ENCODE measurements around the gene SPATS2.
"Not testable (repeated sequence)": the region's sequence is repeated elsewhere in the genome, so short reads cannot be mapped to it uniquely, and the experiment has no call there.

Gene SPATS2

DNA sequence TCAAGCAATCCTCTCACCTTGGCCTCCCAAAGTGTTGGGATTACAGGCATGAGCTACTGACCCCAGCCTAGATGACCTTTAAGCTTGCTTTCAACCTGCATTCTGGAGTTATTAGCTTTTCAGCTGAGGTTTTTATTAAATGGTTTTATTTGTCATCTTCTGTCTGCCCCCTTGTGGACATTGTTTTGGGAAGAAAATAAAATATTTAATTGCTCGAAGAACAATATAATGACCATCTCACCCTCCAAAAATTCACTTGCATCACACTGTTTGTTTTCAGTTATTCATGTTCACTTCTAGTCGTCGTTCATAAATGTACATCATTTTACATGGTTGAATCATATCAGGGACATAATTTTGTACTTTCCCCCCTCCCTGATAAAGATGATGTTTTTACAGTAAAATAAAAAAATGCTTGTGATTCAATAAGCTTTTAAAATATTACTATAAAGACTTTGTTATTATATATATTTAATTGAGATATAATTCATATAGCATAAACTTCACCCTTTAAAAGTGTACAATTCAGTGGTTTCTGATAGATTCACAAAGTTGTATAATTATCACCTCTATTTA is 10.1 kb upstream of the SPATS2 start:
- no peak for DNase-seq

DNA sequence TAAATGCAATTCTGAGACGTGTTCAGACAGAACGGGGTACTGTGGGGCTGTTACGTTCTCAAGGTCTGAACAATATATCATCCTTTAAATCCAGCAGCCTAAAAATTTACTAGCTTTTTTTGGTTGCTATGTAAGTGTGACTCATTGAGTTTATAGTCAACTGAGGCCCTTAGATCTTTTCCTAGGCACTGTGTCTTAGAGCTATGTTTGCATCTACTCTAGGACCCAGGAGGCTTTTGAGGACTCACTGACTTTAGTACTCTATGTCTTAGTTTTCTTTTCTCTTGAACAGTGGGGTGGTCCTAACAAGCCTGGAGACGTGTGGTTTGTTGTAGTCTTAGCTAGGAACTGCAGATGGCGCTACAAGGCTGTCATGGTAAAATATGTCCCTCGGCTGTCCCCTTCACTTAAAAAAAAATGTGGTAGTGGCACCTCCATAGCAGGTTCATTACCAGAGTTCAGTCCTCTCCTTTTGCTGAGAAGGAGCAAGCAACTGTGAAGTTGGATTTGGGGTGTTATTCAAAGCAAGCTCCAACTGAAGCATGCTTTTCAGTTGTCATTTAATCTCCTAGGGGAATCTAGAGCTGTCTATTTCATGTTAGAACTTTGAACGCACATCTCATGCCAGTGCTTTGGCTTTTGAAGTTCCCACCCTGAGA is 8.7 kb upstream of the SPATS2 start:
- DNase-seq = peak; percentile 16

DNA sequence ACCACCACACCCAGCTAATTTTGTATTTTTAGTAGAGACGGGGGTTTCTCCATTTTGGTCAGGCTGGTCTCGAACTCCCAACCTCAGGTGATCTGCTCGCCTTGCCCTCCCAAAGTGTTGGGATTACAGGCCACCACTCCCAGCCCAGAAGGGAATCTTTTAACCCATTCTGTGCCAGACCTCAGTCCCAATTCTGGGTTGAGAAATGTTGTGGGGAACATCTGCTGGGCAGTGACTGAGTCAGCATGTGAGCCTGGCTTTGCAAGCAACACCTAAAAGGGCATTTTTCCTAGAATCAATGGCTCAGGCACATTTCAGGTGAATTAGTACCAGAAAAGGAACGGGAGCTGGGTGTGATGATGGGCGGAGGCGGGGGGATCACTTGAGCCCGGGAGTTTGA is 7.6 kb upstream of the SPATS2 start:
- no peak for DNase-seq

DNA sequence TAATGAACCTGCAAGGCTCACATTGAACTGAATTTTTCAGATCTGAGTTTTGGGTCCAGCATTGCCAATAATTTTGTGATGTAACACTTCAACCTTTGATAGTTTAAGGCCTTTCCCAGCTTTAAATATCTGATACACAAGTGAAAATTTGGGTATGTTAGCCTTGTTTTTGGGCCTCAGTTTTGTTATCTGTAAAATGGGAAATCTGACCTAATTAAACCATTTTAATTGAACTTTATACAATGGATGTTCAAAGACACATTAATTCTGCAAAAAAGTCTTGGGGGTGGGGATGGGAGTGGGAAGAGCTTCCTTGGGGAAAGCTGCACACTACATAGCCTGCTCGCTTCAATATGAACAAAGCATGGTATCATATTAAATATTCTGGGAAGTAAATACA is 5.2 kb upstream of the SPATS2 start:
- no peak for DNase-seq

DNA sequence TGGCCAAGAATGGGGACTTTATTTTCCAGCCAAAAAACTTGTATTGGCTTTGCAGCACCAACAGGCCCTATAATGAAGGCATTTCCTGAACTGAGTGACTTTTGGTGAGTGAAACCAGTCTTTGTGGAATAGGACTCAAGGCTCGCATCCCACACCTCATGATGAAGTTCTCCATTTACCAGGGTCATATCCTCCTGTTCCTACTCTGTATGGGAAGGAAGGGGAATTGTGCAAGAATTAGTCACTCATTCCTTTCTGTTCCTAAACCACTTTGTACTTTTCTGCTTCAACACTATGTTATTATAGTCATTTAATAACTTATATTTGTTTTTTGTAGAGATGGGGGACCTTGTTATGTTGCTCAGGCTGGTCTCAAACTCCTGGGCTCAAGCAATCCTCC is 2.3 kb upstream of the SPATS2 start:
- no peak for DNase-seq

DNA sequence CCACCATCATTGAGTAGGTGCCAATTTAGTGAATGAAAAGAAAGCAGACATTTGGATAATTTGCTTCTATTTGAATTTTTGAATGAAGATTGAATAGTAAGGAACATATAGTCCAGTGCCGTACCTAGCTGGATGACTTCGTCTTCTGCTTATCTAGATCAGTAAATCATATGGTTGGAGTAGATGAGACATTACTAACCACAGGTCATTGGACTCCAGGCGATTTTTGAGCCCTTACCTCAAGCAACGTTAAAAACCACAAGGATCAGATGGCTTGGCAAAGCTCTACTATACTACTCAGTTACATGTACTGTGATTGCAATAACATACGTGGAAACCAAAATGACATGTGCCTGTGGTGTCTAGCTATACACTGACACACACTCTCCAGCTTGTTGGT is 1.7 kb upstream of the SPATS2 start:
- no peak for DNase-seq

DNA sequence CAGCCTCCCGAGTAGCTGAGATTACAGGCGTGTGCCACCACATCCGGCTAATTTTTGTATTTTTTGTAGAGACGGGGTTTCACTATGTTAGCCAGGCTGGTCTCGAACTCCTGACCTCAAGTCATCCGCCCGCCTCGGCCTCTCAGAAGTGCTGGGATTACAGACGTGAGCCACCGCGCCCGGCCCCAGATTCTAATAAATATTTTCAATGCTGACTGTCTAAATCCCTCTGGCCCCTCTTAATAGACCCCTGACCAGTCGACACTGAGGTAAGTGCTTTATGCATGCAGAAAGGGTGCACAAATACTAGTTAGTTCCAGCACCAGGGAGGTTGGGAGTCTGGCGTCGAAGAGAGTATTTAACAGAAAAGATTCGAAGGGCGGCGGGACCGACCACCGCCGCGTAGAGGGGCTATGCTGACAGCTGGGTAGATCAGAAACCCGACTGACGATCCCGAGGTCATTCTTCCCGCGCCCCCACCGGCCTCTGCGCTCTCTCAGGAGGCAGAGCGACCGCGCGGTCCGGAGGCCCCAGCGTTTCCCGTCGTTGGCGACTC is 1.1 kb upstream of the SPATS2 start:
- DNase-seq = no peak

DNA sequence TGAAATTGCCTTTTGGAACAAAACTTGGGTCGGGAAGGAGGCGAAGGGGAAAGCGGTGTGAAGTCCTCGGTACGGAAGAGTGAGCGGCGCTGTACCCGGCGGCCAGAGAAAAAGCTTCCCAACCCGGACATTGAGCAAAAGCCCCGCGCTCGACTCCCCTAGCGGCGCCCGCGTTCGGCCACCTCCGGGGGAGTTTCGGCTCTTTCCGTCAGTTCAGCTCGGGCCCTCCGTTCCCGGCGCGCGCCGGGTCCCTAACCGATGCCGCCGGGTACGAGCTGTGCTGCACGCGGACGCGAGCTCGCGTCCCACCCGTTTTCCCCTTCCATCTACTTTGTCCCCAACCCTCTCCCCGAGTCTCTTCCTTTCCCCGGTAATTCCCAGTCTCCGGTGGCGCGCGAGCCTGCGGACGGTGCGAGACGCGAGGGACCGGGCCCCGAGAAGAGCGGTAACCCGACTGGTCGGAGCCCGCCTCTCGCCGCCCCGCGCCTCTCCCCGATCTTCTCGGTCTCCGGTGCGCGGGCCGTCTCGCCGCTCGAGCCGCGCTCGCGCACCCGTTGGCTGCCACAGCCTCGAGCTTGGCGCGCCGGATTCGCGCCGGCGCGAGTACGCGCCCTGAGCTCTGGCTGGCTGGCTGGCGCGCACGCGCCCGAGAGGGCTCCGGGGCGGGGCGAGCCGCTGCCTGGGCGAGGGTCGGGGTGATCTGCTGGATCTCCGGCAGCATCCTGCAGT is 446 bp upstream of the SPATS2 start:
- DNase-seq = peak; percentile 84

DNA sequence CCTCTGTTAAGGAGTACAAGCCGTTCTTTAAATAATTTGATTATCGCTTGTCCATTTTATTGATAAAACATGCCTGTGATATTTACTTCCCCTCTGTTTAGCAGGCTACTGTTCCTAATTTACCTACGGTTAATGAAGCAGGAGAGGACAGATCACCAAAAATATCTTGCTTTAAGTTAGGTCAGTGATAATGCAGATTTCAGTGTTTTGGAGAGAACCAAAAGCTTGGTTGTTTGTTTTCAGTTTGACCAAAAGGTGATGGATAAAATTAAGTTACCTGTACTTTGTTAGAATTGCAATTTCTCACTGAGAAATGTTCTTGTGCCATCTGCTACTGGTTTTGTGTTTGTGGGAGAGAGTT is 958 bp downstream of the SPATS2 start:
- DNase-seq = no peak

DNA sequence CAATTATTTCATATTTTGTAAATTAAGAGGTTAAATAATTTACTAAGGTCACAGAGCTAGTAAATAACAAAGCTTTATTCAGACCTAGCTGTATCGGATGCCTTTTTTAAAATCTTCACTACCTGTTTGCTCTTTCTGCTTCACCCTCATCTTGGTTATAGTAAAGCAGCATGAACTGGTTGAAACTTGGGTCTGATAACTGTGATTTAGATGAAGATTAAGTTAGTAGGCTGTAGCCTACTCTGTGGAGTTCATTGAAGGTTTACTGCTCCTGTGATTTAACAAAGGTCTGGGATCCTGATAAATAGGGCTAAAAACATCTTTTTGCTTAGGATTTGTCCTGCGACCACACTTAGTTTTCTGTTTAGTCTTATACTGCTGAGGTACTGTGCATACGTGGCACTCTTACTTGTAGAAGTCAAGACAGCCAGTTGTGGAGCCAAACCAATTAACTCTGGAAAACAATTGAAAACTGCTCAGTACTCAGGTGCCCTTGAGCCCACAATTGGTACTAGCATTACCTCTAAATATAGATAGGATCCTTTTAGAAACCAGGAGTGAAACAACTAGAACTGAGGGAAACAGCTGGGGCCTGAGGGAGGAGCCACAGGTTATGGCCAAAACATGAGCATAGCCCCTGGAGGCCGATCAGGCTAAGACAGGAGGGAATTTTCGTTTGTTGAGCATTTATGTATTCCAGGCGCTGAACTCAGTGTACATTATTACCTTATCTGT is 2.3 kb downstream of the SPATS2 start:
- peak; percentile 4 for DNase-seq

DNA sequence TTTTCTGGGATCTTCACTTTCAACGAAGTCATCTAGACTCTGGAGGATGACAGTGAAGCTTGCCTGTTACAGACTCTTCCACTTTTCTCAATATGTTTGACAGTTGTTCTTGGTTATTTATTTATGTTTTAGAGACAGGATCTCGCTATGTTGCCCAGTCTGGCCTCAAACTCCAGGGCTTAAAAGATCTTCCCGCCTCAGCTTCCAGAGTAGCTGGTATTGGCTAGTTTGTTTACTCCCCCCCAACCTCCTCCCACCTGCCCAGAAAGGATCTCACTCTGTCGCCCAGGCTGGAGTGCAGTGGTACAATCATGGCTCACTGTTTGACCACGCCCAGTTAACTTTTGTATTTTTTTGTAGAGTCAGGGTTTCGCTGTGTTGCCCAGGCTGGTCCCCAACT is 3.3 kb downstream of the SPATS2 start:
- DNase-seq = no peak

DNA sequence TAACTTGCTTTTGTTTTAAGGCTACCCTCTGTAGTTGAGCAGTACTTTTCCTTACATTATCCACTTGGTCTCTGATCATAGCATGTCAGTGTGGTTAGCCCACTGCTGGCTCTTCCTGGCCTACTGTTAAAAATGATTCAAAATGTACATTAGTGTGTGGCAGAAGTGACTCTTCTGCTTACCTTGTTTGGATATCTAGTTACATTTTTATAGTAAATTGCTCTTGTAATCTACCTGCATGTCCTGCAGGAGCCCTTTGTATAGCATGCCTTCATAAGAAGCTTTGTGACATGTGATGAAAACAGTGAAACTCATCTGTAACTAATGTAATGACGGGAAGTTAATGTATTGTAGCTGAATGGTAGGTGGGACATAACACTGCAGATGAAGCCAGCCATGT is 8.1 kb downstream of the SPATS2 start:
- no peak for DNase-seq

DNA sequence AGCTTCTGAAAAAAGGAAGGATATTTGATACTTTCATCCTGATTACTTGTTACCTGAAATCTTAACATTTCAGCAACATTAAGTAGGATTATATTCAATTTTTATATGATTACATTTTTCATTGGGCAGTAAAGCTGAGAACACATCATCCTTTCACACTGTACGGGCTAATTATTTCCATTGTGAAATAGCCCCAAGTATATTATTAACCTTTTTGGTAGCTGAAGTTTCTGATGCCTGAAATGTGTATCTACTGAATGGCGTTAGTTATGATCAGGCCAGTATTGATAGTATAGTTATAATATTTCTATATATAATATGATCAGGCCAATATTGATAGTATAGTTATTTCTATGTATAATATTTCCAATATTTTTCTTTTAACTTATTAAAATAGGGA is 10.1 kb downstream of the SPATS2 start:
- DNase-seq = no peak

DNA sequence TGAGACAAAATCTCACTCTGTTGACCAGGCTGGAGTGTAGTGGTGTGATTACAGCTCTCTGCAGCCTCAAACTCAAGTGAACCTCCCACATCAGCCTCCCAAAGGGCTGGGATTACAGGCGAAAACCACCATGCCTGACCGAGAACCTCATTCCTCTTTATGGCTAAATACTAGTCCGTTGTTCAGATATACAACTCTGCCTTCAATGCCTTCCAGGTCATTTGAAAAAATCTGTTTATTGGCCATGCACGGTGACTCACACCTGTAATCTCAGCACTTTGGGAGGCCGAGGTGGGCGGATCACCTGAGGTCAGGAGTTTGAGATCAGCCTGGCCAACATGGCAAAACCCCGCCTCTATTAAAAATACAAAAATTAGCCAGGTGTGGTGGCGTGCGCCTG is 12.9 kb downstream of the SPATS2 start:
- DNase-seq = not testable (repeated sequence)

DNA sequence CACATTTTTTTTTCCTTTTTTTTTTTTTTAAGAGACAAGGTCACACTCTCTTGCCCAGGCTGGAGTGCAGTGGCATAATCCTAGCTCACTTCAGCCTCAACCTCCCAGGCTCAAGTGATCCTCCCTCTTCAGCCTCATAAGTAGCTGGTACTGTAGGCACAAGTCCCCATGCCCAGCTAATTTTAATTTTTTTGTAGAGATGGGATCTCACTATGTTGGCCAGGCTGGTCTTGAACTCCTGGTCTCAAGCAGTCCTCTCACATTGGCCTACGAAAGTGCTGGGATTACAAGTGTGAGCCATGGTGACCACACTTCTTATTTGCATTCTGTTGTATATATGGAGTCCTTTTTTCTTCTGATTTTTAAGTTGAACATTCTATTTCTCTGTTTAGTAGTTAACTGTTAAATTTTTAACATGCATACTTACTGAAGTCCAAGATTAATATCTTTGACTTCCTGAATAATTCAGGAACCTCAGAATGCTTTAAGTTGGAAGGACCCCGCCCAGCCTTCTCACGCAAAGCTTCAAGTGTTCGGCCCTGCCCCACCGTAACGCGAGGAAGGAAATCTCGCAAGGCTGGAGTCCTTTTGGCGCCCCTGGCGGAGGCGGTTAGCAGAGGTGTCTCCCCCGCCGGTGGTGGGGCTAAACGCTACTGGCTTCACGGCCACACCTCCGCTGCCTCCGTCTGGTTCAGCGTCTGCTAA is 21.6 kb downstream of the SPATS2 start:
- peak; percentile 43 for DNase-seq

DNA sequence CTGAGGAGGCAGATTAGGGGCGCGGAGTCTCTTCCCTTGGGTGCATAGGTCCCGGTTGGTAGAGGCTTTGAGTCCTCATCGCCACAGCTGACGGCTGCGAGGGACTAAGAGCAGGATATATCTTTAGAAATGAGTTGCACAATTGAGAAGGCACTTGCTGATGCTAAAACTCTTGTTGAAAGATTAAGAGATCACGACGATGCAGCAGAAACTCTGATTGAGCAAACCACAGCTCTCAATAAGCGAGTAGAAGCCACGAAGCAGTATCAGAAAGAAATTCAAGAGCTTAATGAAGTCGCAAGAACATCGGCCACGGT is 22.1 kb downstream of the SPATS2 start:
- no peak for DNase-seq

DNA sequence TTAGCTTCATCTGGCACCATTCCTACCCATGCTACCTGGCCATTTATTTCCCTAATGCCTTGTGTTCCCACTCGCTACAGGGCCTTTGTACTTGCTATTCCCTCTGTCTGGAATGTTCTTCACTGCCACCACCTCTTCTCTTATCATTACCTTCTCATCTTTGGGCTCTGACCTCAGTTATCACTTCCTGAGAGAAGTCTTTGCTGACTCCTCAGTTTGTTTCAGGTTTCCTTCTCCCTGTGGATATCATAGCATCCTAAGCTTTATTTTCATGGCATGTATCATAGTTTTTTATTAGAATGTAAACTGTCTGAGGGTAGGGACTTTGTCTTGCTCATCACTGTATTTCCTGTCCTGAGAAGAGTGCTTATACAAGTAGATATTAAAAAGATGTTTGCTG is 29.7 kb downstream of the SPATS2 start:
- no peak for DNase-seq

DNA sequence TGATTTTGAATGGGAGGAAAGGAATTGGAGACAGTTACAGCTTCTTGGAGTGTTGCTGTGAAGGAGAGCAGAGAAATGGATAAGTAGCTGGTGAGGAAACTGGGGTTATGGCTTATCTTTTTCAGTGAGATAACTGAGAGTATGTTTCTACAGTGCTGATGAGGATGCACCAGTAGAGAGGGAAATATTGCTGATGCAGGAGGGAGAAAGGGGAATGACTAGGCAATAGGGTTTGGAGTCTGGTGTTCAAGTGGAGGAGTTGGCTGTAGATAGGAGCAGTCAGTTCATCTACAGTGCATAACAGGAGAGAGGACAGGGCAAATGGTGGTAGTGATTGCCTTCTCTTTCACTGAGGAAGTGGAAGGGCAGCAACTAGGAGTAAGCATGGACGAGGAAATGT is 33.0 kb downstream of the SPATS2 start:
- no peak for DNase-seq

DNA sequence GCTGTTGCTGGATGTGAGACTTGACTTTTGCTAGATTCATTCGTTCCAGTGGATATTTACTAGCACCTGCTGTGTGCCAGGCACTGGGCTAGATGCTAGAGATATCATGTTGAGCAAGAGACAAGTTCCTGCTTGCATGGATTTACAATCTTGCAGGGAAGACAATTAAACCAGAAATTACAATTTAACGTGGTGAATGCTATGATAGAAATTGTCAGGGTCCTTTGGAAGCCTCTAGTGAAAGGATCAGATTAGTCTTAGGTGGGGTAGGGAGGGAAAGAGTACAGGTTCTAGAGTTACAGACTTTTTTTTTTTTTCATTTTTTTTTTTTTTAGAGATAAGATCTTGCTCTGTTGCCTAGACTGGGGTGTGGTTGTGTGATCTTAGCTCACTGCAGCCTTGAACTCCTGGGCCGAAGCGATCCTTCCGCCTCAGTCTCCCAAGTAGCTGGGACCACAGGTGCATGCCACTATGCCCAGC is 36.7 kb downstream of the SPATS2 start:
- no peak for DNase-seq

DNA sequence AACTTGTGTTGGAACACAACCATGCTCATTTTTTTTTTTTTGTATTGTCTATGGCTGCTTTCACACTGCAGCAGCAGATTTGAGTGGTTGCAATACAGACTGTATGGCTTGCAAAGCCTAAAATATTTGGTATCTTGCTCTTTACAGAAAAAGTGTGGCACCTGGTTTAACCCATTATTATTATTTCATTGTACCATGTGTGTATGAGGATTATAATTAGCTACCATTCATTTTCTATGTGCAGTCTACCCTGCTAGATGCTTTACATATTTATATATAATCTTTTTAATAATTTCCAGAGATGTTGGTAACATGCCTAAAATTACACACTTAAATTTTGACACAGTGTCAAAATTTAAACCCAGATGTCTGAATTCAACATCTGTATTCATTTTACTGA is 37.7 kb downstream of the SPATS2 start:
- no peak for DNase-seq

DNA sequence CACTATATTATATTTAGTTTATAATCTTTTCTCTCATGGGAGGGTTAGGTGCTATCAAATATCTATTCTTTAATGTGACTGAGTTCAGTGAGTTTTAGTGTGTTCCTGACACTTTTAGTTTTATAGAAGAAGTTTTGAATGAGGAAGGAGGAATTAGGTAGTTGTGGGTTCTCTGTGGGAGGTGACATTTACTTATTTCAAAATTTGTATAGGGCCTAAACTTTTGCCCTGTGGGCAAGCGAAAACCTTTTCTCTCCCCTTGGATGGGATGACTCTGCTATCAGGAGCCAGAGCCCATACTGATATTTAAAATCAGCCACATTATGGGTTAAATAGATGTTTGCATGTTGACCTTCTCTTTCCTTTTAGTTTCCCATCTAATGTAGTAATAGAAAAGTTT is 43.6 kb downstream of the SPATS2 start:
- DNase-seq = no peak

DNA sequence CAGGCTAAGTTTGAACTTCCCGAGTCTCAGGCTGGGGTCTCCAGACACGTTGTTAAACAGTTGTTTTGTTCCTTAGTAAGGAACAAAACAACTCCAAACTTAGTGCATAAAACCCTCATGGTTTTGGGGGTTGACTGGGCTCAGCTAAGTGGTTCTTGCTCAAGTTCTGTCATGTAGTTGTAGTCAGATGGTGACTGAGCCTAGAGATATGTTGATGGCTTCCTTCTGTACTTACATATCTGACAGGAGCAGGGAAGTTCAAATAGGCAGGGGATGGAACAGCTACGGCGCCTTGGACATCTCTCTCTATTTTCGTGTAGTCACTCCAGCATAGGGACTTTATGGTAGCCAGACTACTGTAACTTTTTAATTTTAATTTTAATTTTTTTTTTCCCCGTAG is 45.7 kb downstream of the SPATS2 start:
- DNase-seq = no peak

DNA sequence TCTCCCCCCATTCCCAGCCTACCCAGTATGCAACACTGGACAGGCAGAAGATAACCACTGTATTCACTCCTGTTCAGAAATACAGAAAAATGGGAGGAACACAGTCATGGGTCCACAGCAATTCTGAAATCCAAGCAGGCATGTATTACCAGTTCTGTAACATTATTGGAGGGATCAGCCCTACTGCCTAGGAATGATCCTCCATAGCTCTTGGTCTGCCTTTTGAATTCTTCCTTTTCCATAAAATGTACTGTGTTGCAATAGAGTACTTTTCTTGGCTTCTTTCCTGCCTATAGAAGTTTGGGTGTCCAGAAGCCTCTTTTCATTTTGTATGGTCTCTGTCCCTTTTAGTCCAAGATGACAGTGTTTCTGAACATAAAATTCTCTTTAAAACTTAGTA is 46.5 kb downstream of the SPATS2 start:
- DNase-seq = no peak

Measured in stimulated activated naive CD4-positive, alpha-beta T cell treated with Interleukin-2 at 50 U/mL for 16 hours (primary cell).